ENCODE measurements around the gene NAPSA. TPM values are rescaled to one million over a fixed set of nuclear protein-coding genes. Genes with fewer than 3 reads are reported as not detected.
A peak's percentile ranks its signal among the peaks of the same experiment; 100 is the strongest.

The NAPSA gene
- total RNA-seq, 4 donors from 2014 or later, result 1.7 to 3.7 (median 3.5) TPM; not detected in 1

- no peaks in the 10 kb centered on the region for H3K9me3 ChIP-seq
- no peak overlapping the region for H3K27ac ChIP-seq
- WGBS, result 21% methylated on average over 19 of the region's 20 CpGs
- peaks cover 65% of the 10 kb centered on the region for H3K27me3 ChIP-seq
- no peak for DNase-seq (ENCODE audit: low spot score in 2 of 2)
- no peaks in the 10 kb centered on the region for H3K36me3 ChIP-seq
- H3K4me3 ChIP-seq, result peak overlapping the region; percentile 43
- TF ChIP-seq POLR2AphosphoS5 (IDR thresholded peaks at IDR 0.05), result no peak
- no peak for TF ChIP-seq POLR2A (IDR thresholded peaks at IDR 0.05)
- no peak for TF ChIP-seq EP300 (IDR thresholded peaks at IDR 0.05)
- no peak for TF ChIP-seq CTCF (IDR thresholded peaks at IDR 0.05)
- H3K4me1 ChIP-seq, result peaks cover 68% of the 10 kb centered on the region
Measured at GRCh38 chr19:50327461-50328223, 37.8 kb downstream of the NAPSA start.

- Histone ChIP-seq H3K27ac (no peak overlapping the region), H3K4me3 (no peak overlapping the region), H3K9me3 (no peaks in the 10 kb centered on the region), H3K36me3 (no peaks in the 10 kb centered on the region), H3K4me1 (peaks cover 61% of the 10 kb centered on the region), H3K27me3 (peaks cover 59% of the 10 kb centered on the region)
- DNase-seq (ENCODE audit: low spot score in 2 of 2), result no peak
- WGBS, result 44% methylated on average over 4 of the region's 4 CpGs
- TF ChIP-seq POLR2A (IDR thresholded peaks at IDR 0.05), result no peak
- no peak for TF ChIP-seq EP300 (IDR thresholded peaks at IDR 0.05)
- TF ChIP-seq CTCF (IDR thresholded peaks at IDR 0.05), result no peak
- no peak for TF ChIP-seq POLR2AphosphoS5 (IDR thresholded peaks at IDR 0.05)
Measured at GRCh38 chr19:50327013-50327412, 38.4 kb downstream of the NAPSA start.

GRCh38 chr19:50326101-50326664 is 39.3 kb downstream of the NAPSA start:
- Histone ChIP-seq H3K4me3 (peak overlapping the region; percentile 6), H3K9me3 (no peaks in the 10 kb centered on the region), H3K27ac (no peak overlapping the region), H3K27me3 (peaks cover 50% of the 10 kb centered on the region), H3K4me1 (peaks cover 55% of the 10 kb centered on the region), H3K36me3 (no peaks in the 10 kb centered on the region)
- no peak for TF ChIP-seq CTCF (IDR thresholded peaks at IDR 0.05)
- TF ChIP-seq POLR2AphosphoS5 (IDR thresholded peaks at IDR 0.05), result no peak
- TF ChIP-seq EP300 (IDR thresholded peaks at IDR 0.05), result no peak
- no peak for TF ChIP-seq POLR2A (IDR thresholded peaks at IDR 0.05)
- DNase-seq (ENCODE audit: low spot score in 2 of 2), result no peak
- 3% methylated on average over 25 of the region's 26 CpGs for WGBS

- peaks cover 48% of the 10 kb centered on the region for H3K4me1 ChIP-seq
- 3% methylated on average over 17 of the region's 48 CpGs for WGBS
- TF ChIP-seq EP300 (IDR thresholded peaks at IDR 0.05), result no peak
- no peak for TF ChIP-seq CTCF (IDR thresholded peaks at IDR 0.05)
- no peak for TF ChIP-seq POLR2A (IDR thresholded peaks at IDR 0.05)
- no peak for TF ChIP-seq POLR2AphosphoS5 (IDR thresholded peaks at IDR 0.05)
- DNase-seq (ENCODE audit: low spot score in 2 of 2), result peak in 1 of 2 donors; percentile 66
- H3K27me3 ChIP-seq, result peaks cover 46% of the 10 kb centered on the region
- H3K36me3 ChIP-seq, result no peaks in the 10 kb centered on the region
- peak overlapping the region; percentile 6 for H3K4me3 ChIP-seq
- H3K27ac ChIP-seq, result no peak overlapping the region
- no peaks in the 10 kb centered on the region for H3K9me3 ChIP-seq
Measured at GRCh38 chr19:50325310-50326100, 39.9 kb downstream of the NAPSA start.

- 49% methylated on average over 11 of the region's 11 CpGs for WGBS
Measured at GRCh38 chr19:50324331-50324730, 41.1 kb downstream of the NAPSA start.

More at GRCh38 chr19:50324331-50324730, 41.1 kb downstream of the NAPSA start:
- Histone ChIP-seq H3K9me3 (no peaks in the 10 kb centered on the region), H3K4me1 (peaks cover 36% of the 10 kb centered on the region), H3K36me3 (no peaks in the 10 kb centered on the region), H3K27me3 (peaks cover 35% of the 10 kb centered on the region), H3K27ac (no peak overlapping the region), H3K4me3 (no peak overlapping the region)
- TF ChIP-seq POLR2A (IDR thresholded peaks at IDR 0.05) (no peak), EP300 (IDR thresholded peaks at IDR 0.05) (no peak), CTCF (IDR thresholded peaks at IDR 0.05) (no peak), POLR2AphosphoS5 (IDR thresholded peaks at IDR 0.05) (no peak)
- DNase-seq (ENCODE audit: low spot score in 2 of 2), result no peak

All from suprapubic skin (tissue), 4 donors.